WERI-Rb-1 (cell line): ENCODE data around the gene GK.
"Not testable (repeated sequence)": the region's sequence is repeated elsewhere in the genome, so short reads cannot be mapped to it uniquely, and the experiment has no call there.

ENCODE experiments used
- DNase-seq: peaks from one replicate; pipeline ENCODE4 v3.0.0-alpha.2; 2020
- H3K27ac ChIP-seq: fragments of 250-450 bp; sonication (Bioruptor Pico); 2 replicates; pipeline ENCODE4 v1.5.1; 2020; ENCODE audit warnings: mild to moderate bottlenecking, moderate library complexity
- H3K27me3 ChIP-seq: fragments of 250-450 bp; sonication (Bioruptor Pico); 2 replicates; pipeline ENCODE4 v1.5.1; 2021; ENCODE audit warnings: mild to moderate bottlenecking, low read depth, moderate library complexity; ENCODE audit not compliant: insufficient read depth, severe bottlenecking
- H3K36me3 ChIP-seq: fragments of 250-450 bp; sonication (Bioruptor Pico); 2 replicates; pipeline ENCODE4 v1.5.1; 2020; ENCODE audit warnings: mild to moderate bottlenecking, moderate library complexity
- H3K4me3 ChIP-seq: 2 replicates; pipeline ENCODE4 v1.5.1; 2011; ENCODE audit warnings: low read depth, mild to moderate bottlenecking, control low read depth, low read length
- H3K9me3 ChIP-seq: fragments of 250-450 bp; sonication (Bioruptor Pico); 2 replicates; pipeline ENCODE4 v1.5.1; 2021; ENCODE audit warnings: mild to moderate bottlenecking, moderate library complexity; ENCODE audit not compliant: severe bottlenecking
- CTCF ChIP-seq: IDR thresholded peaks from 2 replicates; pipeline ENCODE4 v1.5.1; 2011; ENCODE audit warnings: low read depth, mild to moderate bottlenecking, control low read depth, inconsistent platforms, low read length

Gene GK

GRCh38 chrX:30668581-30668980 is 15.4 kb downstream of the GK start:
- no peaks in the 10 kb centered on the region for H3K9me3 ChIP-seq
- H3K27ac ChIP-seq, result no peak overlapping the region
- H3K36me3 ChIP-seq, result no peaks in the 10 kb centered on the region
- H3K4me3 ChIP-seq, result no peak overlapping the region
- no peak for DNase-seq
- no peak for TF ChIP-seq CTCF
- H3K27me3 ChIP-seq, result no peaks in the 10 kb centered on the region

GRCh38 chrX:30671189-30671588 is 18.0 kb downstream of the GK start:
- H3K27me3 ChIP-seq, H3K4me3 ChIP-seq, H3K9me3 ChIP-seq, H3K36me3 ChIP-seq, DNase-seq, H3K27ac ChIP-seq: not testable (repeated sequence)

DNA sequence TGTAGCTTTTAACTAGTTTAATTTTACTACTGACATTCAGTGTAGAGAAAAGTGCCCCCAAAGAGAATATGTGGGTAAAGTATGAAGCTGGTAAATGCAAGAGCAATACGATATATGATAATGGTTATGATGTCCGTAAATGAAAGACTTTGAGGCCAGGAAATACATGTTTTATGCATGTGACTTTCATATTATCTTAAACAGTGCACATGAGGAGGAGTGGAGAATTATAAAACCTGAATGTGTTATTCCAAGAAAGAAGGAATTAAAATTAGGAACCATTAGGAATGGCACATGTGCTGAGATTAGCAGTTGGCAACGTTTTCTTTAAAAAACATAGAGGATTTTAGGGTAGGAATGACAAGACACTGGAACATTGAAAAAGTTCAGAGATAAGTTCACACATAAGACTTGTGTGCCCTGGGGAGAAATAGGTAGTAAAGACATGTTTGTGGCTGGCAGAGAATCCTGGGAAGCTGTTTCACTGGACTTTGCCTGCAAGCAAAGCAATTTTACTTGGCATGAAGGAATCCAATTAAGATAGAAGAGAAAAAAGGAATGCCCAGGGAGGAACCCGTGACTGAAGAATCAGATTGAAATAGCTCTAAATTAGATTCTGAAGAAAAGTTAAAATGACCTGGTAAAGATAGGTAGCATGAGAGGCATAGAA is 20.0 kb downstream of the GK start:
- no peak overlapping the region for H3K27ac ChIP-seq
- no peaks in the 10 kb centered on the region for H3K27me3 ChIP-seq
- no peak for DNase-seq
- H3K9me3 ChIP-seq, result no peaks in the 10 kb centered on the region
- no peak for TF ChIP-seq CTCF
- no peak overlapping the region for H3K4me3 ChIP-seq
- H3K36me3 ChIP-seq, result no peaks in the 10 kb centered on the region

GRCh38 chrX:30673884-30674598 is 20.8 kb downstream of the GK start:
- DNase-seq, result no peak
- Histone ChIP-seq H3K27ac (no peak overlapping the region), H3K27me3 (no peaks in the 10 kb centered on the region), H3K36me3 (no peaks in the 10 kb centered on the region), H3K9me3 (no peaks in the 10 kb centered on the region), H3K4me3 (no peak overlapping the region)
- TF ChIP-seq CTCF, result no peak

- H3K27me3 ChIP-seq, result no peaks in the 10 kb centered on the region
- H3K27ac ChIP-seq, result no peak overlapping the region
- no peaks in the 10 kb centered on the region for H3K36me3 ChIP-seq
- H3K9me3 ChIP-seq, result no peaks in the 10 kb centered on the region
- no peak overlapping the region for H3K4me3 ChIP-seq
- TF ChIP-seq CTCF, result no peak
- no peak for DNase-seq
Measured at GRCh38 chrX:30674799-30675198, 21.6 kb downstream of the GK start.

GRCh38 chrX:30679369-30679768 is 26.1 kb downstream of the GK start:
- no peak overlapping the region for H3K4me3 ChIP-seq
- H3K9me3 ChIP-seq, result no peaks in the 10 kb centered on the region
- TF ChIP-seq CTCF, result no peak
- H3K27ac ChIP-seq, result no peak overlapping the region
- DNase-seq, result no peak
- H3K36me3 ChIP-seq, result no peaks in the 10 kb centered on the region
- no peaks in the 10 kb centered on the region for H3K27me3 ChIP-seq
